Neural cell (in vitro differentiated cells): ENCODE data around the gene CDC73. TPM values are rescaled to one million over a fixed set of nuclear protein-coding genes. Genes with fewer than 3 reads are reported as not detected.

Experiments
- H2AFZ ChIP-seq: fragments of 200-600, 300-800 bp; sonication (generic), shearing (Covaris generic); 2 replicates; pipeline ENCODE4 v1.6.0; 2014; ENCODE audit warnings: low read depth, mild to moderate bottlenecking, antibody characterized with exemption, low read length, moderate library complexity
- H3F3A ChIP-seq: fragments of 200-600 bp; shearing (Covaris generic); 2 replicates; pipeline ENCODE4 v1.6.1; 2016; ENCODE audit warnings: mild to moderate bottlenecking, moderate library complexity, mixed read lengths, antibody characterized with exemption, low read length; ENCODE audit not compliant: insufficient read depth, poor library complexity, severe bottlenecking
- H3K27ac ChIP-seq: fragments of 200-600, 300-800 bp; sonication (generic), shearing (Covaris generic); 2 replicates; pipeline ENCODE4 v1.5.1; 2014; ENCODE audit warnings: mild to moderate bottlenecking, low read length, moderate library complexity
- H3K27me3 ChIP-seq: fragments of 300-800, 200-600 bp; sonication (generic), shearing (Covaris generic); 2 replicates; pipeline ENCODE4 v1.6.0; 2014; ENCODE audit warnings: mild to moderate bottlenecking, low read depth, low read length, moderate library complexity; ENCODE audit not compliant: insufficient read depth
- H3K36me3 ChIP-seq: fragments of 300-800, 200-600 bp; sonication (generic), shearing (Covaris generic); 2 replicates; pipeline ENCODE4 v1.5.1; 2014; ENCODE audit warnings: mild to moderate bottlenecking, antibody characterized with exemption, low read length, moderate library complexity; ENCODE audit not compliant: insufficient read depth
- H3K4me2 ChIP-seq: fragments of 300-800, 200-600 bp; sonication (generic), shearing (Covaris generic); 2 replicates; pipeline ENCODE4 v1.6.0; 2014; ENCODE audit warnings: mild to moderate bottlenecking, low read length
- H3K4me3 ChIP-seq: fragments of 300-800, 200-600 bp; sonication (generic), shearing (Covaris generic); 2 replicates; pipeline ENCODE4 v1.5.1; 2014; ENCODE audit warnings: mild to moderate bottlenecking, low read length, moderate library complexity
- H3K79me2 ChIP-seq: fragments of 200-600 bp; shearing (Covaris generic); replicated peaks from 2 replicates; pipeline ENCODE4 v1.6.0; 2014; ENCODE audit warnings: mild to moderate bottlenecking, low read length, moderate library complexity; ENCODE audit not compliant: insufficient read depth
- H3K9ac ChIP-seq: fragments of 300-800, 200-600 bp; sonication (generic), shearing (Covaris generic); 2 replicates; pipeline ENCODE4 v1.6.1; 2016; ENCODE audit warnings: mild to moderate bottlenecking, low read length, mixed read lengths
- H3K9me2 ChIP-seq: fragments of 200-600 bp; shearing (Covaris generic); 2 replicates; pipeline ENCODE4 v1.6.1; 2016; ENCODE audit warnings: mild to moderate bottlenecking, low read length, mixed read lengths; ENCODE audit not compliant: insufficient read depth
- H3K9me3 ChIP-seq: fragments of 200-600, 300-800 bp; sonication (generic), shearing (Covaris generic); 2 replicates; pipeline ENCODE4 v1.6.1; 2016; ENCODE audit warnings: mild to moderate bottlenecking, mixed run types, low read length, moderate library complexity, mixed read lengths
- H4K20me1 ChIP-seq: fragments of 200-600 bp; shearing (Covaris generic); 2 replicates; pipeline ENCODE4 v1.6.1; 2016; ENCODE audit warnings: mild to moderate bottlenecking, mixed run types; ENCODE audit not compliant: insufficient read depth
- CTCF ChIP-seq: fragments of 450-650 bp; IDR thresholded peaks from 2 replicates; pipeline ENCODE4 v1.5.1; 2014; ENCODE audit warnings: antibody characterized with exemption, mild to moderate bottlenecking, moderate library complexity; ENCODE audit not compliant: poor library complexity, severe bottlenecking
- EP300 ChIP-seq: fragments of 450-650 bp; conservative IDR thresholded peaks from 2 replicates; pipeline ENCODE4 v1.6.1; 2014; ENCODE audit warnings: antibody characterized with exemption, mild to moderate bottlenecking, moderate library complexity; ENCODE audit not compliant: poor library complexity, severe bottlenecking
- EZH2 ChIP-seq: fragments of 200-600, 300-800 bp; shearing (Covaris generic), sonication (generic); IDR thresholded peaks from 2 replicates; pipeline ENCODE4 v1.6.1; 2014; ENCODE audit warnings: antibody characterized with exemption, low read length, borderline replicate concordance, mild to moderate bottlenecking; ENCODE audit not compliant: insufficient read depth, poor library complexity, severe bottlenecking
- MXI1 ChIP-seq: fragments of 450-650 bp; conservative IDR thresholded peaks from 2 replicates; pipeline ENCODE4 v1.6.1; 2014; ENCODE audit warnings: antibody characterized with exemption, mild to moderate bottlenecking; ENCODE audit not compliant: poor library complexity, severe bottlenecking
- POLR2AphosphoS5 ChIP-seq: IDR thresholded peaks from 2 replicates; pipeline ENCODE4 v1.6.1; 2012
- RAD21 ChIP-seq: fragments of 450-650 bp; conservative IDR thresholded peaks from 2 replicates; pipeline ENCODE4 v1.6.1; 2014; ENCODE audit warnings: antibody characterized with exemption, mild to moderate bottlenecking, moderate library complexity
- SMC3 ChIP-seq: fragments of 450-650 bp; conservative IDR thresholded peaks from 2 replicates; pipeline ENCODE4 v1.6.1; 2014; ENCODE audit warnings: antibody characterized with exemption, mild to moderate bottlenecking, moderate library complexity; ENCODE audit not compliant: poor library complexity
- TAF1 ChIP-seq: IDR thresholded peaks from 2 replicates; pipeline ENCODE4 v1.6.1; 2012; ENCODE audit warnings: low read depth
- polyA plus RNA-seq: library from polyadenylated mRNA; depleted of rRNA; stranded (reverse); fragments of >200 nt; gene quantifications from 2 replicates; pipeline ENCODE4 v1.2.3, GENCODE V29; 2014
- TF ChIP-seq, protein P1 (sequence below): IDR thresholded peaks from 2 replicates; pipeline ENCODE4 v1.6.1; 2012; ENCODE audit warnings: borderline replicate concordance

Gene CDC73
- polyA plus RNA-seq, 1 donor from 2014 or later = 11.9 TPM

GRCh38 chr1:193211539-193211938 lies 89.7 kb downstream of the CDC73 start:
- H3K9me3 ChIP-seq = no peaks in the 10 kb centered on the region
- no peak overlapping the region for H3K9ac ChIP-seq
- H3K36me3 ChIP-seq = no peaks in the 10 kb centered on the region
- TF ChIP-seq, protein P1, sequence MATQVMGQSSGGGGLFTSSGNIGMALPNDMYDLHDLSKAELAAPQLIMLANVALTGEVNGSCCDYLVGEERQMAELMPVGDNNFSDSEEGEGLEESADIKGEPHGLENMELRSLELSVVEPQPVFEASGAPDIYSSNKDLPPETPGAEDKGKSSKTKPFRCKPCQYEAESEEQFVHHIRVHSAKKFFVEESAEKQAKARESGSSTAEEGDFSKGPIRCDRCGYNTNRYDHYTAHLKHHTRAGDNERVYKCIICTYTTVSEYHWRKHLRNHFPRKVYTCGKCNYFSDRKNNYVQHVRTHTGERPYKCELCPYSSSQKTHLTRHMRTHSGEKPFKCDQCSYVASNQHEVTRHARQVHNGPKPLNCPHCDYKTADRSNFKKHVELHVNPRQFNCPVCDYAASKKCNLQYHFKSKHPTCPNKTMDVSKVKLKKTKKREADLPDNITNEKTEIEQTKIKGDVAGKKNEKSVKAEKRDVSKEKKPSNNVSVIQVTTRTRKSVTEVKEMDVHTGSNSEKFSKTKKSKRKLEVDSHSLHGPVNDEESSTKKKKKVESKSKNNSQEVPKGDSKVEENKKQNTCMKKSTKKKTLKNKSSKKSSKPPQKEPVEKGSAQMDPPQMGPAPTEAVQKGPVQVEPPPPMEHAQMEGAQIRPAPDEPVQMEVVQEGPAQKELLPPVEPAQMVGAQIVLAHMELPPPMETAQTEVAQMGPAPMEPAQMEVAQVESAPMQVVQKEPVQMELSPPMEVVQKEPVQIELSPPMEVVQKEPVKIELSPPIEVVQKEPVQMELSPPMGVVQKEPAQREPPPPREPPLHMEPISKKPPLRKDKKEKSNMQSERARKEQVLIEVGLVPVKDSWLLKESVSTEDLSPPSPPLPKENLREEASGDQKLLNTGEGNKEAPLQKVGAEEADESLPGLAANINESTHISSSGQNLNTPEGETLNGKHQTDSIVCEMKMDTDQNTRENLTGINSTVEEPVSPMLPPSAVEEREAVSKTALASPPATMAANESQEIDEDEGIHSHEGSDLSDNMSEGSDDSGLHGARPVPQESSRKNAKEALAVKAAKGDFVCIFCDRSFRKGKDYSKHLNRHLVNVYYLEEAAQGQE = no peak
- no peaks in the 10 kb centered on the region for H3K27me3 ChIP-seq
- H3K9me2 ChIP-seq = no peaks in the 10 kb centered on the region
- no peaks in the 10 kb centered on the region for H3F3A ChIP-seq
- no peak overlapping the region for H3K27ac ChIP-seq
- no peaks in the 10 kb centered on the region for H3K79me2 ChIP-seq
- H3K4me2 ChIP-seq = no peak overlapping the region
- no peak overlapping the region for H2AFZ ChIP-seq
- H4K20me1 ChIP-seq = no peaks in the 10 kb centered on the region
- no peak overlapping the region for H3K4me3 ChIP-seq

DNA sequence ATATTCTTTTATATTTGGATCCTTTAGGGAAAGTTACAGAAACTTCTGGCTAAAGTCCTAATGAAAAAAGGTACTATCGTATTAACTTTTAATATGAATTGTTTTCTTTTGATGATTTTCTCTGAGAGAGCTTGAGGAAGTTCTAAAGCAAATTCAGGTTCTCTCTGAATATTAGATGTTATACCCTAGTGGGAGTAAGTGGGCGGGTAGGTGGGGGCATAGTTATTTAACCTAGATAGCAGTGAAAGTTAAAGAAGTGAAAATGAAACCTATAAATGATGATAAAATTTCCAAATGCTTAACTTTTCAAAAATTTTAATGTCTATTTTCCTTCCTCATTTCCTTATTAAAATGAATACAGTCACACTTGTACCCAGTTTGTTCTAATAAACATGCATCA lies 90.8 kb downstream of the CDC73 start:
- no peak overlapping the region for H3K4me2 ChIP-seq
- H3K27me3 ChIP-seq = no peaks in the 10 kb centered on the region
- no peak overlapping the region for H3K9ac ChIP-seq
- no peaks in the 10 kb centered on the region for H3K36me3 ChIP-seq
- TF ChIP-seq EP300 (no peak), CTCF (no peak), TAF1 (no peak), SMC3 (no peak), RAD21 (no peak), POLR2AphosphoS5 (no peak), MXI1 (no peak), EZH2 (no peak)
- TF ChIP-seq, protein P1 = no peak
- no peaks in the 10 kb centered on the region for H3K79me2 ChIP-seq
- no peaks in the 10 kb centered on the region for H3K9me2 ChIP-seq
- no peak overlapping the region for H3K27ac ChIP-seq
- H4K20me1 ChIP-seq = no peaks in the 10 kb centered on the region
- H3F3A ChIP-seq = no peaks in the 10 kb centered on the region
- no peak overlapping the region for H2AFZ ChIP-seq
- H3K4me3 ChIP-seq = no peak overlapping the region
- H3K9me3 ChIP-seq = no peaks in the 10 kb centered on the region
